HG02884 (cell line): ENCODE measurements around the gene HSD17B12.

Source experiments
- ATAC-seq: cut with Tn5 transposase; IDR thresholded peaks from one replicate; pipeline ENCODE4 v1.9.1; 2021; ENCODE audit warnings: mild to moderate bottlenecking, moderate library complexity; ENCODE audit not compliant: unreplicated experiment

Gene HSD17B12

GRCh38 chr11:43856993-43857392 lies 176.5 kb downstream of the HSD17B12 start:
- ATAC-seq = no peak

GRCh38 chr11:43861141-43861540 lies 180.6 kb downstream of the HSD17B12 start:
- ATAC-seq = no peak

GRCh38 chr11:43866520-43866919 lies 186.0 kb downstream of the HSD17B12 start:
- ATAC-seq = no peak

- no peak for ATAC-seq
These were observed 186.4 kb downstream of the HSD17B12 start for GRCh38 chr11:43866969-43867368.

- peak; percentile 100 for ATAC-seq
These were observed 188.5 kb downstream of the HSD17B12 start for GRCh38 chr11:43868852-43869567.

- no peak for ATAC-seq
These were observed 190.5 kb downstream of the HSD17B12 start for GRCh38 chr11:43871051-43871450.

GRCh38 chr11:43872995-43873394 lies 192.5 kb downstream of the HSD17B12 start:
- ATAC-seq = no peak

GRCh38 chr11:43874078-43874477 lies 193.5 kb downstream of the HSD17B12 start:
- ATAC-seq = no peak

GRCh38 chr11:43874738-43875137 lies 194.2 kb downstream of the HSD17B12 start:
- ATAC-seq = no peak

- ATAC-seq = no peak
These were observed 199.5 kb downstream of the HSD17B12 start for GRCh38 chr11:43879789-43880639.

GRCh38 chr11:43880640-43881159 lies 200.2 kb downstream of the HSD17B12 start, which contains the start of gene ALKBH3:
Gene ALKBH3, plus strand, starts transcription at chr11:43880831. Its CDS starts 1,822 bp downstream, at chr11:43882653.
- peak; percentile 99 for ATAC-seq

- no peak for ATAC-seq
These were observed 212.3 kb downstream of the HSD17B12 start for GRCh38 chr11:43892851-43893250.

GRCh38 chr11:43894546-43894945 lies 214.0 kb downstream of the HSD17B12 start:
- no peak for ATAC-seq

- no peak for ATAC-seq
These were observed 215.1 kb downstream of the HSD17B12 start for GRCh38 chr11:43895601-43896000.

GRCh38 chr11:43898574-43898973 lies 218.0 kb downstream of the HSD17B12 start:
- no peak for ATAC-seq

- no peak for ATAC-seq
These were observed 218.6 kb downstream of the HSD17B12 start for GRCh38 chr11:43899094-43899493.

- no peak for ATAC-seq
These were observed 221.0 kb downstream of the HSD17B12 start for GRCh38 chr11:43901551-43901950.

GRCh38 chr11:43903078-43903477 lies 222.5 kb downstream of the HSD17B12 start:
- ATAC-seq = no peak

GRCh38 chr11:43903969-43904368 lies 223.4 kb downstream of the HSD17B12 start:
- ATAC-seq = no peak

GRCh38 chr11:43904742-43905535 lies 224.4 kb downstream of the HSD17B12 start:
- no peak for ATAC-seq

GRCh38 chr11:43905813-43906241 lies 225.3 kb downstream of the HSD17B12 start:
- ATAC-seq = no peak
